OCI-LY7 (cell line): Measurements from ENCODE around the gene MAU2.

Experiments used
- CTCF ChIP-seq: fragments of 200-600 bp; sonication (generic); conservative IDR thresholded peaks from 2 replicates; pipeline ENCODE4 v1.5.1; 2014; ENCODE audit warnings: mild to moderate bottlenecking, antibody characterized with exemption, low read length, moderate library complexity, mixed read lengths
- EZH2phosphoT487 ChIP-seq: fragments of 200-600 bp; sonication (generic); IDR thresholded peaks from 2 replicates; pipeline ENCODE4 v1.6.1; 2018; ENCODE audit warnings: low read depth, borderline replicate concordance, mild to moderate bottlenecking, mixed run types, antibody characterized with exemption, low read length, moderate library complexity, mixed read lengths

- TF ChIP-seq CTCF (no peak), EZH2phosphoT487 (no peak)
Measured at GRCh38 chr19:19405971-19406877, 85.6 kb downstream of the MAU2 start.
